Measurements from ENCODE around the gene FGR. TPM values are rescaled to one million over a fixed set of nuclear protein-coding genes. Genes with fewer than 3 reads are reported as not detected.

The FGR gene
- total and polyA plus RNA-seq, 7 experiments from 2014 or later: 0.15 to 246 (median 1.5) TPM

DNA sequence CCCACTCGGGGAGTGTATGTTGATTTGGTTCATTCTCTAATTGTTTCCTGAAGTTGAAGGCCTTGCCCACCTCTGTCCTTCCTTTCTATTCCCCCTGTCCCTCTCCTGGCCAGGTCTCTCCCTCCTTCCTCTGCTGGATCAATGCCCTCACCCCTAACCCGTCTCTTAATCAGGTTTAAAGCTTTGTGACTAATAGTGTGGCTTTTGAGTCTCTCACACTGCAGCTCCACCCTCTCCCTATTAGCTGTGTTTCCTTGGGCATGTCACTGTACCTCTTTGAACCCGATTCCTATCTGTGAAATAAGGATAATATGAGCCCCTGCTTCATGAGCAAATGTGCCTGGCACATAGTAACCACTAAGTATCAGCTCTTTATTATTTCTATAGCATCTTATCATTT is 51.5 kb downstream of the FGR start:
- Histone ChIP-seq H3K4me1 (ENCODE audit: control insufficient read depth in 2 of 2, insufficient read depth in 2 of 2, low read length in 2 of 2) (no peaks in the 10 kb centered on the region), H3K36me3 (ENCODE audit: control insufficient read depth in 2 of 3, insufficient read depth in 3 of 3, low read length in 3 of 3) (peaks cover 0 to 3% (median 0%) of the 10 kb centered on the region in 3 experiments), H3K27me3 (ENCODE audit: control insufficient read depth in 2 of 2, insufficient read depth in 2 of 2, low read length in 2 of 2) (no peaks in the 10 kb centered on the region), H3K9me3 (ENCODE audit: control insufficient read depth in 2 of 3, low read length in 3 of 3) (no peaks in the 10 kb centered on the region), H3K27ac (ENCODE audit: low read depth, low read length) (no peak overlapping the region), H3K4me3 (ENCODE audit: low read length) (no peak overlapping the region)
- H3K27me3 Mint-ChIP-seq: no peaks in the 10 kb centered on the region
- H3K27ac Mint-ChIP-seq: peak overlapping the region in 2 of 9 donors; percentile 30 to 37
- no peak for ATAC-seq
- ChIA-PET POLR2A (interaction anchor here (1.9 kb wide), 1 partner anchor 12 kb away, joined by 6 read pairs; no protein-coding TSS in a partner anchor), CTCF (interaction anchor here (0.6 to 1.0 kb wide), 4 partner anchors 21 to 954 kb away, joined by 3 to 4 read pairs (median 4); no protein-coding TSS in a partner anchor)
- peaks cover 4 to 35% (median 23%) of the 10 kb centered on the region in 7 donors for H3K4me1 Mint-ChIP-seq
- H3K36me3 Mint-ChIP-seq: peaks cover 5 to 19% (median 14%) of the 10 kb centered on the region in 5 donors
- H3K4me3 Mint-ChIP-seq: no peak overlapping the region
- intact Hi-C loops (cut with micrococcal nuclease): no loop called here
- no peak for DNase-seq
- peaks cover 0 to 1% (median 0%) of the 10 kb centered on the region in 11 donors for H3K9me3 Mint-ChIP-seq

- Mint-ChIP-seq H3K36me3 (peaks cover 5 to 19% (median 14%) of the 10 kb centered on the region in 5 donors), H3K27ac (no peak overlapping the region), H3K27me3 (peaks cover 0 to 4% (median 0%) of the 10 kb centered on the region in 5 donors), H3K4me1 (peaks cover 4 to 40% (median 28%) of the 10 kb centered on the region in 7 donors), H3K4me3 (peak overlapping the region in 1 of 10 donors; percentile 0), H3K9me3 (peaks cover 0 to 1% (median 0%) of the 10 kb centered on the region in 11 donors)
- CTCF ChIA-PET: interaction anchor here (1.7 to 1.8 kb wide), 2 partner anchors 10 to 22 kb away, joined by 3 read pairs; partner anchors contain the start of gene AHDC1
- Histone ChIP-seq H3K27ac (ENCODE audit: low read depth, low read length) (no peak overlapping the region), H3K27me3 (ENCODE audit: control insufficient read depth in 2 of 2, insufficient read depth in 2 of 2, low read length in 2 of 2) (no peaks in the 10 kb centered on the region), H3K4me3 (ENCODE audit: low read length) (no peak overlapping the region), H3K4me1 (ENCODE audit: control insufficient read depth in 2 of 2, insufficient read depth in 2 of 2, low read length in 2 of 2) (no peaks in the 10 kb centered on the region), H3K36me3 (ENCODE audit: control insufficient read depth in 2 of 3, insufficient read depth in 3 of 3, low read length in 3 of 3) (no peaks in the 10 kb centered on the region), H3K9me3 (ENCODE audit: control insufficient read depth in 2 of 3, low read length in 3 of 3) (no peaks in the 10 kb centered on the region)
- POLR2A ChIA-PET: no interaction called here
- DNase-seq: no peak
- ATAC-seq: no peak
- intact Hi-C loops (cut with micrococcal nuclease): no loop called here
Measured at GRCh38 chr1:27581823-27582243, 53.2 kb downstream of the FGR start.

- ATAC-seq (no peak), DNase-seq (no peak)
- Histone ChIP-seq H3K36me3 (ENCODE audit: control insufficient read depth in 2 of 3, insufficient read depth in 3 of 3, low read length in 3 of 3) (no peaks in the 10 kb centered on the region), H3K27me3 (ENCODE audit: control insufficient read depth in 2 of 2, insufficient read depth in 2 of 2, low read length in 2 of 2) (no peaks in the 10 kb centered on the region), H3K9me3 (ENCODE audit: control insufficient read depth in 2 of 3, low read length in 3 of 3) (no peaks in the 10 kb centered on the region), H3K4me1 (ENCODE audit: control insufficient read depth in 2 of 2, insufficient read depth in 2 of 2, low read length in 2 of 2) (peaks cover 0 to 5% of the 10 kb centered on the region in 2 donors), H3K27ac (ENCODE audit: low read depth, low read length) (no peak overlapping the region), H3K4me3 (ENCODE audit: low read length) (no peak overlapping the region)
- peaks cover 5 to 60% (median 52%) of the 10 kb centered on the region in 7 donors for H3K4me1 Mint-ChIP-seq
- intact Hi-C loops (cut with micrococcal nuclease): loop anchor here in 1 of 2 donors (2.0 kb wide), 1 partner anchor 17 kb away; no protein-coding TSS in a partner anchor
- H3K36me3 Mint-ChIP-seq: peaks cover 5 to 13% (median 7%) of the 10 kb centered on the region in 5 donors
- ChIA-PET CTCF (interaction anchor here (0.6 kb wide), 1 partner anchor 116 kb away, joined by 3 read pairs; no protein-coding TSS in a partner anchor), POLR2A (interaction anchor here (0.7 kb wide), 1 partner anchor 10 kb away, joined by 4 read pairs; no protein-coding TSS in a partner anchor)
- H3K9me3 Mint-ChIP-seq: no peaks in the 10 kb centered on the region
- no peak overlapping the region for H3K27ac Mint-ChIP-seq
- peaks cover 0 to 23% (median 0%) of the 10 kb centered on the region in 5 donors for H3K27me3 Mint-ChIP-seq
- no peak overlapping the region for H3K4me3 Mint-ChIP-seq
Measured at GRCh38 chr1:27577504-27578188, 57.3 kb downstream of the FGR start.

DNA sequence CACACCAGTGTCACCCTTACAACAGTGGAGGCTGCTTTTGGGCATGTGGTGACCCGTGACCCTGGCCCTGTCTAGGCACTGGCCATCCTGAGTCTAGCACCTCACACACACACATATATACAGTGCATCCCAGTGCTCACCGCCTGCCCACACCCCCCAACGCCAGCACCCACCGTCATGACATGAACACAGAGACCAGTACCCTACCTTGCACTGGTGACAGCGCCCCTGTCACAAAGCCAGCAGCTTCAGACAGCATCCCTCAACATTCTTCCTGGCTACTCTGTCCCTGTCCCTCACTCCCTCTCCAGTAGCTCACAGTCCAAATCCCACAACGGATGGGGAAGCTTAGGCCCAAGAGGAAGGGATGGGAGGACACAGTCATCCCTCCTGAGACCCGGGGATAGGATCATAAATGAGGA is 58.2 kb downstream of the FGR start:
- peak overlapping the region in 1 of 9 donors; percentile 58 for H3K27ac Mint-ChIP-seq

GRCh38 chr1:27575840-27576331 is 59.1 kb downstream of the FGR start:
- Histone ChIP-seq H3K36me3 (ENCODE audit: control insufficient read depth in 2 of 3, insufficient read depth in 3 of 3, low read length in 3 of 3) (no peaks in the 10 kb centered on the region), H3K9me3 (ENCODE audit: control insufficient read depth in 2 of 3, low read length in 3 of 3) (no peaks in the 10 kb centered on the region), H3K27me3 (ENCODE audit: control insufficient read depth in 2 of 2, insufficient read depth in 2 of 2, low read length in 2 of 2) (no peaks in the 10 kb centered on the region), H3K4me1 (ENCODE audit: control insufficient read depth in 2 of 2, insufficient read depth in 2 of 2, low read length in 2 of 2) (peaks cover 0 to 5% of the 10 kb centered on the region in 2 donors), H3K27ac (ENCODE audit: low read depth, low read length) (no peak overlapping the region), H3K4me3 (ENCODE audit: low read length) (no peak overlapping the region)
- ChIA-PET CTCF (interaction anchor here (1.4 to 1.6 kb wide), 2 partner anchors 20 to 25 kb away, joined by 4 to 5 read pairs; no protein-coding TSS in a partner anchor), POLR2A (interaction anchor here (0.7 kb wide), 1 partner anchor 11 kb away, joined by 3 read pairs; no protein-coding TSS in a partner anchor)
- Mint-ChIP-seq H3K36me3 (peaks cover 0 to 3% (median 0%) of the 10 kb centered on the region in 5 donors), H3K9me3 (no peaks in the 10 kb centered on the region), H3K4me1 (peaks cover 12 to 63% (median 46%) of the 10 kb centered on the region in 7 donors), H3K27ac (peak overlapping the region in 1 of 9 donors; percentile 55), H3K4me3 (peak overlapping the region in 8 of 10 donors; percentile 24 to 68 (median 57)), H3K27me3 (peaks cover 0 to 23% (median 0%) of the 10 kb centered on the region in 5 donors)
- peak; percentile 45 for ATAC-seq
- no peak for DNase-seq
- intact Hi-C loops (cut with micrococcal nuclease): loop anchor here in 1 of 2 donors (2.0 kb wide), 1 partner anchor 19 kb away; no protein-coding TSS in a partner anchor

More for the DNA sequence above, 58.2 kb downstream of the FGR start:
- ChIA-PET CTCF (interaction anchor here (0.6 to 1.4 kb wide), 3 partner anchors 21 to 256 kb away, joined by 3 to 4 read pairs (median 4); no protein-coding TSS in a partner anchor), POLR2A (no interaction called here)
- intact Hi-C loops (cut with micrococcal nuclease): loop anchor here in 1 of 2 donors (2.0 kb wide), 1 partner anchor 18 kb away; no protein-coding TSS in a partner anchor
- peak overlapping the region in 8 of 10 donors; percentile 24 to 68 (median 50) for H3K4me3 Mint-ChIP-seq
- no peak for DNase-seq
- Histone ChIP-seq H3K4me3 (ENCODE audit: low read length) (no peak overlapping the region), H3K9me3 (ENCODE audit: control insufficient read depth in 2 of 3, low read length in 3 of 3) (no peaks in the 10 kb centered on the region), H3K4me1 (ENCODE audit: control insufficient read depth in 2 of 2, insufficient read depth in 2 of 2, low read length in 2 of 2) (peaks cover 0 to 5% of the 10 kb centered on the region in 2 donors), H3K27ac (ENCODE audit: low read depth, low read length) (no peak overlapping the region), H3K27me3 (ENCODE audit: control insufficient read depth in 2 of 2, insufficient read depth in 2 of 2, low read length in 2 of 2) (no peaks in the 10 kb centered on the region), H3K36me3 (ENCODE audit: control insufficient read depth in 2 of 3, insufficient read depth in 3 of 3, low read length in 3 of 3) (no peaks in the 10 kb centered on the region)
- peaks cover 4 to 5% (median 5%) of the 10 kb centered on the region in 5 donors for H3K36me3 Mint-ChIP-seq
- peaks cover 0 to 23% (median 0%) of the 10 kb centered on the region in 5 donors for H3K27me3 Mint-ChIP-seq
- no peaks in the 10 kb centered on the region for H3K9me3 Mint-ChIP-seq
- ATAC-seq: no peak
- peaks cover 12 to 64% (median 51%) of the 10 kb centered on the region in 7 donors for H3K4me1 Mint-ChIP-seq

Data from naive thymus-derived CD4-positive, alpha-beta T cell (primary cell).